Measurements from ENCODE around the gene CCDC24. TPM values are rescaled to one million over a fixed set of nuclear protein-coding genes. Genes with fewer than 3 reads are reported as not detected.

Gene CCDC24
- total RNA-seq, 1 donor from 2014 or later = 22.6 TPM

GRCh38 chr1:44040418-44040817, 49.0 kb downstream of the CCDC24 start:
- DNase-seq (ENCODE audit: low spot score) = no peak

DNA sequence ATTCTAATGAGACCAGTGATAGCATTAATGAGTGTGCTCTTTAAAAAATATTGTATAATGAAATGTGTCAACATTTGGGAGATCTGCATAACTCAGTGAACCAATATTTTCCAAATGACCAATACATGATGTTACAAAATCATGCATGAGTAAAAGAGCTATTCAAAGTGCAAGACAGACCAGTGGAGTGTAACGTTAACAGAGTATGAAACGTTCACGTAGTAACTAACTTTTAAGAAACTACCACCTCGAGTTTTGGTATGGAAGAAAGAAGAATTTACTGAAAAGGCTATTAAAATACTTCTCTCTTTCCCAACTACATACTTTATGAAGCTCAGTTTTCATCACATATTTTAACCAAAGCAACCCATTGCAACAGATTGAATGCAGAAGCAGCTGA, 49.4 kb downstream of the CCDC24 start:
- DNase-seq (ENCODE audit: low spot score) = no peak

GRCh38 chr1:44043176-44044070, 52.0 kb downstream of the CCDC24 start:
- no peak for DNase-seq (ENCODE audit: low spot score)

- no peak for DNase-seq (ENCODE audit: low spot score)
Observed at GRCh38 chr1:44044071-44044801, 52.8 kb downstream of the CCDC24 start.

DNA sequence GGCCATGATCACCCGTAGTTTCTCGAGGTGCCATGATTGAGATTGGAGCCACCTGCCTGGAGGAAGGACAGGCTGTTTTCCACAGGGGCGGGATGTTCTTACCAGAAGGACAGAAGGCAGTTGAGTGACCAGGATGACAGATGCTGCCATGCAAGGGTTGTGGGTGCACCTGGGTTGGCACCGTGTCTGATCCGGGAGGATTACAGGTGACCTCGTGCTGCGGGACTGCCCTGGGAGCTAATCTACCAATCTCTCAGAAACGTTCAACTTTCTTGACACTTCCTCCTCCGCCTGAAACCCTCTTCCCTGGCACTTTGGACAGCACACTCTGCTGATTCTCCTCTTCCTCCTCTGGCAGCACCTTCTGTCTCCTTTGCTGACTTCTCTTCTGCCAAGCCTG, 53.7 kb downstream of the CCDC24 start:
- no peak for DNase-seq (ENCODE audit: low spot score)

Other genes starting within 250 kb of the CCDC24 start
- 5.7 TPM for gene ARTN, start 57.8 kb upstream of the CCDC24 start, total RNA-seq
- gene IPO13, start 44.6 kb upstream of the CCDC24 start, total RNA-seq = 22.1 TPM
- gene DPH2, start 21.6 kb upstream of the CCDC24 start, total RNA-seq = 32.2 TPM
- gene ATP6V0B, start 16.6 kb upstream of the CCDC24 start, total RNA-seq = 98.3 TPM
- 39.7 TPM for gene B4GALT2, start 12.4 kb upstream of the CCDC24 start, total RNA-seq
- gene SLC6A9, start 39.9 kb downstream of the CCDC24 start, total RNA-seq = 38.3 TPM
- not detected for gene KLF17, start 127.2 kb downstream of the CCDC24 start, total RNA-seq
- gene KLF18, start 150.0 kb downstream of the CCDC24 start, total RNA-seq = not detected
- gene DMAP1, start 221.9 kb downstream of the CCDC24 start, total RNA-seq = 47.6 TPM